NCI-H2171 (cell line): ENCODE results near the gene NEUROG2.

Experiments used
- DNase-seq: peaks from one replicate; lab custom pipeline; 2025; lab: John Stamatoyannopoulos, UW

The NEUROG2 gene

GRCh38 chr4:112521123-112522023 is 5.4 kb upstream of the NEUROG2 start:
- no peak for DNase-seq

GRCh38 chr4:112520598-112521122 is 4.7 kb upstream of the NEUROG2 start:
- DNase-seq: no peak

GRCh38 chr4:112519689-112520597 is 4.0 kb upstream of the NEUROG2 start:
- no peak for DNase-seq

GRCh38 chr4:112518675-112519074 is 2.7 kb upstream of the NEUROG2 start:
- no peak for DNase-seq

- no peak for DNase-seq
Measured at GRCh38 chr4:112517911-112518310, 1.9 kb upstream of the NEUROG2 start.

GRCh38 chr4:112517067-112517634 is 1.2 kb upstream of the NEUROG2 start:
- DNase-seq: no peak

- DNase-seq: peak; percentile 17
Measured at GRCh38 chr4:112516471-112517066, 589 bp upstream of the NEUROG2 start.

GRCh38 chr4:112515198-112516065 is 548 bp downstream of the NEUROG2 start:
- DNase-seq: peak; percentile 35

- DNase-seq: no peak
Measured at GRCh38 chr4:112514647-112515197, 1.3 kb downstream of the NEUROG2 start.

- no peak for DNase-seq
Measured at GRCh38 chr4:112513971-112514646, 1.9 kb downstream of the NEUROG2 start.

GRCh38 chr4:112511803-112512118 is 4.2 kb downstream of the NEUROG2 start:
- no peak for DNase-seq

GRCh38 chr4:112511093-112511802 is 4.7 kb downstream of the NEUROG2 start:
- DNase-seq: no peak

- DNase-seq: no peak
Measured at GRCh38 chr4:112510291-112511092, 5.5 kb downstream of the NEUROG2 start.

GRCh38 chr4:112509243-112510141 is 6.5 kb downstream of the NEUROG2 start:
- no peak for DNase-seq

GRCh38 chr4:112508356-112508755 is 7.6 kb downstream of the NEUROG2 start:
- no peak for DNase-seq

- DNase-seq: no peak
Measured at GRCh38 chr4:112504807-112505206, 11.2 kb downstream of the NEUROG2 start.

GRCh38 chr4:112502871-112503270 is 13.1 kb downstream of the NEUROG2 start:
- no peak for DNase-seq

GRCh38 chr4:112492321-112492720 is 23.7 kb downstream of the NEUROG2 start:
- no peak for DNase-seq
